Thymus (tissue), 11 donors: Measurements from ENCODE around the gene MAD2L2. TPM values are rescaled to one million over a fixed set of nuclear protein-coding genes. Genes with fewer than 3 reads are reported as not detected.

ENCODE experiments used
- DNase-seq, 9 donors: peaks; one replicate each; pipeline ENCODE4 v3.0.0-alpha.2; 2013; ENCODE audit warnings: low spot score in 9 of 9, low read depth in 6 of 9, missing footprints in 1 of 9
- H3K27ac ChIP-seq, 2 donors: one replicate each; pipeline ENCODE4 v1.5.1; 2013; ENCODE audit warnings: control low read depth in 1 of 2, low read depth in 1 of 2, low read length in 1 of 2, mild to moderate bottlenecking in 1 of 2, moderate library complexity in 1 of 2
- H3K27me3 ChIP-seq, 2 donors: one replicate each; pipeline ENCODE4 v1.5.1; 2013; ENCODE audit warnings: low read length in 1 of 2; ENCODE audit not compliant: control insufficient read depth in 2 of 2, insufficient read depth in 1 of 2
- H3K36me3 ChIP-seq, 2 donors: one replicate each; pipeline ENCODE4 v1.5.1; 2013; ENCODE audit warnings: low read length in 1 of 2, mild to moderate bottlenecking in 1 of 2, moderate library complexity in 1 of 2; ENCODE audit not compliant: control insufficient read depth in 2 of 2, insufficient read depth in 2 of 2
- H3K4me1 ChIP-seq, 2 donors: one replicate each; pipeline ENCODE4 v1.5.1; 2013; ENCODE audit warnings: low read length in 2 of 2; ENCODE audit not compliant: control insufficient read depth in 2 of 2, insufficient read depth in 2 of 2
- H3K4me3 ChIP-seq, 2 donors: one replicate each; pipeline ENCODE4 v1.5.1; 2013; ENCODE audit warnings: low read length in 2 of 2, control low read depth in 1 of 2, mild to moderate bottlenecking in 1 of 2
- H3K9me3 ChIP-seq, 2 donors: one replicate each; pipeline ENCODE4 v1.5.1; 2013; ENCODE audit warnings: low read length in 1 of 2, mild to moderate bottlenecking in 1 of 2; ENCODE audit not compliant: control insufficient read depth in 2 of 2, insufficient read depth in 1 of 2
- WGBS: extraction: QIAGEN DNeasy Blood & Tissue Kit; methylation state at CpG from one replicate; pipeline ENCODE4 v1.1.7; 2013; 5-methylcytosine and 5-hydroxymethylcytosine counted together
- polyA plus RNA-seq: library from polyadenylated mRNA; stranded (reverse); fragments of 200-250 nt; gene quantifications from one replicate; pipeline ENCODE4 v1.2.3, GENCODE V29; 2013
- total RNA-seq: library from RNA; stranded (reverse); fragments of 120-200 nt; gene quantifications from one replicate; pipeline ENCODE4 v1.2.4, GENCODE V29; 2013
- donor health status: healthy.

The MAD2L2 gene
- total and polyA plus RNA-seq, 2 donors, result 49.6 to 61.6 TPM

DNA sequence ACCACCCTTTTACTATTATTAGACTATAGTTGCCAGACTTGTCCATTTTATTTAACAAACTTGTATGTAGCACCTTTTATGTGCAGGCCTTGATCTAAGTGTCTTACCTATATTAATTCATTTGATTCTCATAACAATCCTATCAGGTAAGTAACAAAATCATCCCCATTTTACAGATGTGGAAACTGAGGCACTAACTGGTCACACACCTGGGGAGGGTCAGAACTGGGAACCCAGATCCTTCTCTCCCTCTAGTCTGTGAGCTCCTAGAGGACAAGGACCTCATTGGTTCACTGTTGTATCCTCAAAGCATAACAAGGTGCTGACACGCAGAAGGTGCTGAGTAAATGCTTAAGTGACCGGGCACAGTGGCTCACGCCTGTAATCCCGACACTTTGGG lies 41.6 kb downstream of the MAD2L2 start:
- no peaks in the 10 kb centered on the region for H3K36me3 ChIP-seq
- no peak for DNase-seq
- peaks cover 0 to 5% of the 10 kb centered on the region in 2 donors for H3K27me3 ChIP-seq
- no peaks in the 10 kb centered on the region for H3K4me1 ChIP-seq
- H3K4me3 ChIP-seq, result no peak overlapping the region
- WGBS, result 93% methylated on average over 4 of the region's 4 CpGs
- H3K27ac ChIP-seq, result no peak overlapping the region
- no peaks in the 10 kb centered on the region for H3K9me3 ChIP-seq

DNA sequence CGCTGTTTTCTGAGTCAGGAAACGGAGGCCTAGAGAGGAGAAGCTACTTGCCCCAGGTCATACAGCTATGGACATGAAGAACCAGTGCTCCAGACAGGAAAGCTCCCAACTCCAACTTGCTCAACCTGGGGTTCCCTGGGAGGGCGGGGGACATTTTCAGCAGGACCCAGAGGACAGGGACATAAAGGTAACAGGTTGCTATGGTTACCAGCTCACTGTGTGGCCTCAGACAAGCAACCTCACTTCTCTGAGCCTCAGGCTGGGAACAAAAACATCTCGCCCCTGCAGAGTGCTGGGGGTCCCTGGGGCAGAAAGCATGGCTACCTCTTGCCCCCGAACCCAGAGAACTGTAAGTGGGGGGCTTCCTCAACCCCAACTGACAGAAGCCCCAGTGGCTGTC lies 42.8 kb downstream of the MAD2L2 start:
- H3K27me3 ChIP-seq, result peaks cover 0 to 5% of the 10 kb centered on the region in 2 donors
- no peak overlapping the region for H3K27ac ChIP-seq
- H3K4me1 ChIP-seq, result no peaks in the 10 kb centered on the region
- H3K36me3 ChIP-seq, result no peaks in the 10 kb centered on the region
- WGBS, result 66% methylated on average over 5 of the region's 5 CpGs
- no peak overlapping the region for H3K4me3 ChIP-seq
- no peaks in the 10 kb centered on the region for H3K9me3 ChIP-seq
- no peak for DNase-seq

DNA sequence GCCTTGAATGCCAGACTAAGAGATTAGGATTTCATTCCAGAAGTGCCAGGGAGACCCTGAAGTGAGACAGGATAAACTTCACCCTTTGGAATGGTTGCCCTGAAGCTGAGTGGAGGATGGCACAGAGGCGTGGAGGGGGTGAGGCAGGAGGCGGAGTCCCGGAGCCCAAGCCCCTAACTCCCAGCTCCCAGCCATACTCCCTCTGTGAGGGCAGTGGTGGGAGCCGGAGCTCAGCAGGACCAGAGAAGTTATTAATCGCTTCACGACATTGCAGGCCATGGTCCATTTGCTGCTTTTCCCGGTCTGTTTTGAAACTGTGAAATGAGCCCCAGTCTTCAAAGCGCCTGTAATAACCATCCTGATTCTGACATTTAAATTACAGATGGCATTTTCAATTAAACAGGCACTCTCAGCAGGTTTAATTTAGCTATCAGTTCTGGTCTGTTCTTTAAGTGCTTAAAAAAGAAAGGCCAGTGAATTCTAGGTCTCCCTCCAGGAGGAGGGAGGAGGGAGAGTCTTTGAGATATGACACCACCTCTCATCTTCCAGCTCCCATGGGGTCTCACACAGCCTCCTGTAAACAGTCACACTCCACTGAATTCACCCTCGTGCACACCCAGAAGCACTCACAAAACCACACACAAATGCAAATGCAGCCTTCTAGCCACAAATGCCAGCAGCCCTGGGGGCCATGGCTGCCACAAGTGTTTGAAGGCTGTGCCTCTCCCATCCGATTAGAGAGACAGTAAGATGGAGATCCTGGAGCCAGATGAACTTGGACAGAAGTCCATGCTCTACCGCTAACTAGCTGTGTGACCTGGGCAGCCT lies 46.4 kb downstream of the MAD2L2 start:
- WGBS, result 72% methylated on average over 11 of the region's 11 CpGs
- DNase-seq, result no peak
- peaks cover 0 to 2% of the 10 kb centered on the region in 2 donors for H3K27me3 ChIP-seq

DNA sequence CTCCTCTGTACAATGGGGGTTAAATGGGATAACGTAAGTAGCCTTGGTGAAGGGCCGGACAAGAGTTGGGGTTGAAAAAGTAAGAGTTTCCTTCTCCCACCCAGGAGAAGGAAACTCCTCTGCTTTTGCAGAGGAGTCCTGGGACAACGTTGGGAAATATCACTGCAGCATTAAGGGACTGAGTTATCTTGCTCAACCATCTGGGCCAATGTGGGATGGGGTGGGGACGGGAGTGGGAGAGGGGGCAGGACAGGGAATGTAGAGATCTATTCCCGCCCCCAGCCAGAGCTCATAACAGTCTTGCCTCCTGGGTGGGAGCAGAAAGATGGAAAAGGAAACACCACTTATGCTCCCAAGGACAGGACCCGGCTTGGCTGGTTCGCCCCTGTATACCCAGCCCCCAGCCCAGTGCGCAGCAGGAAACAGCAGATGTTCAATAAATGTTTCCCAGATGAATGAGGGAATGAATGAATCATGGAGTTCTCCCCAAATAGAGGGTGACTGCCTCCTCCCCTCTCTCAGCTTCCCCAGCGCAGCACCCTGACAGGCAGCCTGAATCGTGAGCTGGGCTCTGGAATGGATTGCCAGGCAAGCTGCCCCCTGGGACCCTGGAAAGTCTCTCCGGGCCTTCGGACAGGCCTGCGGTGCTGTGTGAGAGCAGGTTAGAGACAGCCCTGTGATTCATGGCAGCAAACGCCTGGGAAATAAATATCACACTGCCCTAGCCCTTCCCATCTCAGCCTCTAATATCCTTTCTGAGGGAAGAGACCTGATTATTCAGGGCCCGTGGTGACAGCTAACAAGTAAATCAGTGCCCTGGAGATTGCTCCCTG lies 51.5 kb downstream of the MAD2L2 start:
- H3K4me3 ChIP-seq, result no peak overlapping the region
- H3K4me1 ChIP-seq, result no peaks in the 10 kb centered on the region
- no peaks in the 10 kb centered on the region for H3K9me3 ChIP-seq
- 65% methylated on average over 15 of the region's 15 CpGs for WGBS
- H3K36me3 ChIP-seq, result no peaks in the 10 kb centered on the region
- no peak overlapping the region for H3K27ac ChIP-seq
- DNase-seq, result no peak
- H3K27me3 ChIP-seq, result peaks cover 0 to 2% of the 10 kb centered on the region in 2 donors

More for the DNA sequence above, 46.4 kb downstream of the MAD2L2 start:
- Histone ChIP-seq H3K36me3 (no peaks in the 10 kb centered on the region), H3K27ac (no peak overlapping the region), H3K4me3 (no peak overlapping the region), H3K4me1 (no peaks in the 10 kb centered on the region), H3K9me3 (no peaks in the 10 kb centered on the region)

DNA sequence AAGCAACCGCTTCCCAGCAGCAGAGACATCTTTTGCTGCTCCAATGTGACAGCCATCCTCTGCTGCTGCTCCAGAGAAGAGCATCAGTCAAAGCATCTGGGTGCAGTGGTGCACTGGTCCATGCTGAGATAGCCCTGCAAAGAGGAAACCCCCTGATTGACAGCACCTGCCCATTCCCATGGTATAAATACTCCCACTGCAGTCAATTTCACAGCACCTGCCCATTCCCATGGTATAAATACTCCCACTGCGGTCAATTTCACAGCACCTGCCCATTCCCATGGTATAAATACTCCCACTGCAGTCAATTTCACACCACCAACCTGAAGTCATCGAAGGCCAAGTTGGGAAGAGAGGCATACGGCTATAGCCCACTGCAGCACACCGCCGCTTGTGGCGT lies 52.2 kb downstream of the MAD2L2 start:
- no peaks in the 10 kb centered on the region for H3K4me1 ChIP-seq
- no peaks in the 10 kb centered on the region for H3K9me3 ChIP-seq
- H3K4me3 ChIP-seq, result no peak overlapping the region
- H3K27me3 ChIP-seq, result peaks cover 0 to 2% of the 10 kb centered on the region in 2 donors
- no peak overlapping the region for H3K27ac ChIP-seq
- 97% methylated on average over 7 of the region's 7 CpGs for WGBS
- DNase-seq, result no peak
- no peaks in the 10 kb centered on the region for H3K36me3 ChIP-seq

DNA sequence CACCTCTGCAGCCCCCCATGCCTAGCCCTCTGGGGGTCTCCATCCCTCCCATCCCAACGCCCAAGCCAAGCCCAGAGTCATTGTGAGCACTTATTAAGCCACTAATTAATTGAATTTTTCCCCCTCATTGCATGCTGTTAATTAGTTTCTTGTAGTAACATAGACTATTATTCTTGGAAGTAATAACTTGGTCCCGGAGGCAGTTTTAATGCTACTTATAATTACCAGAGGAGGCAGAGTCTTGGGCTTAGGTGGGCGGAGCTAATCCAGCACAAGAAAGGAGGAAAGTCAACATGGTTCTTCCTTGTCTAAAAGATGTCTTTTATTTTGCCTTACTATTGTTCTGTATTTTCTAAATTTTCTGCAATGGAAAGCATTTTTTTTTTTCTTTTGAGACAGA lies 54.4 kb downstream of the MAD2L2 start:
- no peak for DNase-seq
- no peaks in the 10 kb centered on the region for H3K9me3 ChIP-seq
- H3K27ac ChIP-seq, result no peak overlapping the region
- H3K36me3 ChIP-seq, result no peaks in the 10 kb centered on the region
- H3K4me1 ChIP-seq, result no peaks in the 10 kb centered on the region
- H3K4me3 ChIP-seq, result no peak overlapping the region
- H3K27me3 ChIP-seq, result peaks cover 0 to 2% of the 10 kb centered on the region in 2 donors
- 80% methylated on average over 3 of the region's 3 CpGs for WGBS

Other genes starting within 250 kb of the MAD2L2 start
- 0.28 TPM for gene DISP3, start 202.0 kb downstream of the MAD2L2 start, total RNA-seq
- 0.82 TPM for gene DISP3, start 202.0 kb downstream of the MAD2L2 start, polyA plus RNA-seq
- gene FBXO2, start 26.7 kb downstream of the MAD2L2 start, total RNA-seq, result 9.0 TPM
- gene FBXO2, start 26.7 kb downstream of the MAD2L2 start, polyA plus RNA-seq, result 46.2 TPM
- gene FBXO44, start 26.3 kb downstream of the MAD2L2 start, total RNA-seq, result 8.6 TPM
- 37.3 TPM for gene FBXO44, start 26.3 kb downstream of the MAD2L2 start, polyA plus RNA-seq
- gene FBXO6, start 16.9 kb downstream of the MAD2L2 start, total RNA-seq, result 11.4 TPM
- 16.1 TPM for gene FBXO6, start 16.9 kb downstream of the MAD2L2 start, polyA plus RNA-seq
- 0.14 TPM for gene DRAXIN, start 10.6 kb upstream of the MAD2L2 start, total RNA-seq
- 0.14 TPM for gene DRAXIN, start 10.6 kb upstream of the MAD2L2 start, polyA plus RNA-seq
- 20.5 TPM for gene AGTRAP, start 55.0 kb upstream of the MAD2L2 start, total RNA-seq
- 84.2 TPM for gene AGTRAP, start 55.0 kb upstream of the MAD2L2 start, polyA plus RNA-seq
- gene C1orf167, start 81.0 kb upstream of the MAD2L2 start, total RNA-seq, result 0.14 TPM
- gene C1orf167, start 81.0 kb upstream of the MAD2L2 start, polyA plus RNA-seq, result 1.5 TPM
- 9.4 TPM for gene MTHFR, start 124.8 kb upstream of the MAD2L2 start, total RNA-seq
- 11.7 TPM for gene MTHFR, start 124.8 kb upstream of the MAD2L2 start, polyA plus RNA-seq
- 2.6 TPM for gene CLCN6, start 125.0 kb upstream of the MAD2L2 start, total RNA-seq
- gene CLCN6, start 125.0 kb upstream of the MAD2L2 start, polyA plus RNA-seq, result 9.2 TPM
- 0.80 TPM for gene NPPA, start 166.6 kb upstream of the MAD2L2 start, total RNA-seq
- gene NPPA, start 166.6 kb upstream of the MAD2L2 start, polyA plus RNA-seq, result 5.9 TPM
- gene NPPB, start 177.8 kb upstream of the MAD2L2 start, total RNA-seq, result 0.47 TPM
- gene NPPB, start 177.8 kb upstream of the MAD2L2 start, polyA plus RNA-seq, result 1.7 TPM
- gene KIAA2013, start 245.3 kb upstream of the MAD2L2 start, total RNA-seq, result 26.6 TPM
- gene KIAA2013, start 245.3 kb upstream of the MAD2L2 start, polyA plus RNA-seq, result 24.8 TPM